ENCODE results near the gene MAPK4. TPM values are rescaled to one million over a fixed set of nuclear protein-coding genes. Genes with fewer than 3 reads are reported as not detected.

Gene MAPK4
- total and polyA plus RNA-seq, 2 of the 4 experiments (the other 2 are of a cell fraction): not detected

DNA sequence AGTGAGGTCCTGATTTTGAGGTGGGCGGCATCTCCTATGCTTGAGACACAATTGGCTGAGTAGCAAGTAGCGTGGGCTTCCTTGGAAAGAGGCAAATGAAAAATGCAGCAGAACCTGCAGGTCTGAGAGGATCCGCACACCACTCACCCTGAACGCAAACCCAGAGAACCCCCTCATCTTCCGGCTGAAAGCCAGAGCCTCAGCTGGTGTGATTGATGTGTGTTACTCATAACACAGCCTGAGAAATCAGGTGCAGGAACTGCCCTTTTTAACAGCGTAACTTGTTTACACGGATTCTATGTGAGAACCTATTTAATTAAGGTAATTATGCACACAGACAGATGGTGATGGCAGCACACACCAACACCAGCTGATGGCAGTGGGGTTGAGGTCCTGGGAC is 136.5 kb downstream of the MAPK4 start:
- no peak for TF ChIP-seq ELK1 (IDR thresholded peaks at IDR 0.05; ENCODE audit: borderline replicate concordance, low read depth, low read length)
- TF ChIP-seq CHD1 (IDR thresholded peaks at IDR 0.05; ENCODE audit: low read depth, low read length): no peak
- no peak for TF ChIP-seq MAFK (IDR thresholded peaks at IDR 0.05; ENCODE audit: low read depth, low read length)
- no peak for TF ChIP-seq SMC3 (IDR thresholded peaks at IDR 0.05; ENCODE audit: low read depth, low read length)
- TF ChIP-seq CEBPB (IDR thresholded peaks at IDR 0.05; ENCODE audit: low read depth, low read length): no peak
- TF ChIP-seq MAZ (IDR thresholded peaks at IDR 0.05; ENCODE audit: borderline replicate concordance, low read depth, low read length): no peak
- TF ChIP-seq RFX5 (IDR thresholded peaks at IDR 0.05; ENCODE audit: low read depth, low read length): no peak
- TF ChIP-seq CTCF (conservative IDR thresholded peaks at IDR 0.05; ENCODE audit: low read depth, low read length): no peak
- no peak for TF ChIP-seq POLR2A (IDR thresholded peaks at IDR 0.05; ENCODE audit: low read depth, low read length)
- no peak for TF ChIP-seq BHLHE40 (IDR thresholded peaks at IDR 0.05; ENCODE audit: low read depth, low read length)
- no peak for TF ChIP-seq FOS (IDR thresholded peaks at IDR 0.05; ENCODE audit: low read depth, low read length)
- no peak for TF ChIP-seq USF2 (IDR thresholded peaks at IDR 0.05; ENCODE audit: low read depth, low read length)
- dilution Hi-C loops (cut with HindIII; ENCODE audit: low sequenced_read_pairs, unreplicated experiment): no loop called here
- intact Hi-C loops (cut with micrococcal nuclease): no loop called here
- Histone ChIP-seq H3K79me1 (ENCODE audit: low read depth in 1 of 2, low read length in 2 of 2) (no peaks in the 10 kb centered on the region), H3K4me3 (ENCODE audit: insufficient read depth, low read depth, low read length) (no peak overlapping the region), H3K4ac (ENCODE audit: low read depth, low read length) (no peak overlapping the region), H3K27ac (ENCODE audit: insufficient read depth, low read length) (no peak overlapping the region), H3K9me3 (ENCODE audit: control insufficient read depth, insufficient read depth, low read length) (no peaks in the 10 kb centered on the region), H2BK15ac (ENCODE audit: low read depth, low read length) (no peak overlapping the region), H2AFZ (replicated peaks; ENCODE audit: low read length, poor library complexity) (no peak overlapping the region), H2AK9ac (replicated peaks; ENCODE audit: low read depth, low read length, poor library complexity) (no peak overlapping the region), H3K4me2 (ENCODE audit: low read depth, low read length) (no peak overlapping the region), H3K9me1 (ENCODE audit: insufficient read depth, low read length) (no peaks in the 10 kb centered on the region), H3K27me3 (ENCODE audit: control insufficient read depth, insufficient read depth, low read length) (no peaks in the 10 kb centered on the region), H3K56ac (ENCODE audit: extremely low read depth, insufficient read depth, low read length) (no peak overlapping the region), H4K5ac (ENCODE audit: low read depth, low read length) (no peak overlapping the region), H3K4me1 (ENCODE audit: control insufficient read depth, insufficient read depth, low read length) (no peaks in the 10 kb centered on the region), H3K14ac (replicated peaks; ENCODE audit: low read depth, low read length) (no peak overlapping the region), H4K20me1 (ENCODE audit: insufficient read depth, low read length) (no peaks in the 10 kb centered on the region), H3K36me3 (ENCODE audit: control insufficient read depth, insufficient read depth, low read length) (no peaks in the 10 kb centered on the region), H2BK120ac (ENCODE audit: low read depth, low read length) (no peak overlapping the region), H3K23ac (ENCODE audit: low read depth, low read length) (no peak overlapping the region), H3K9ac (ENCODE audit: low read depth, low read length) (no peak overlapping the region), H2AK5ac (ENCODE audit: low read depth, low read length) (no peak overlapping the region), H2BK5ac (ENCODE audit: low read depth, low read length, poor library complexity, severe bottlenecking) (no peak overlapping the region), H4K91ac (ENCODE audit: insufficient read depth, low read depth, low read length) (no peak overlapping the region), H3K18ac (ENCODE audit: low read depth, low read length) (no peak overlapping the region), H4K8ac (ENCODE audit: low read depth in 2 of 2, low read length in 2 of 2) (no peak overlapping the region), H2BK20ac (ENCODE audit: low read depth, low read length) (no peak overlapping the region)
- BruUV-seq (replicated peaks): no TSS peak
- ATAC-seq (ENCODE audit: low read depth) (no peak), DNase-seq (no peak)
- POLR2A ChIA-PET (ENCODE audit: unreplicated experiment): no interaction called here
- CTCF ChIA-PET: interaction anchor here (0.6 kb wide), 1 partner anchor 10 kb away, joined by 6 read pairs; no protein-coding TSS in a partner anchor
- in situ Hi-C loops (cut with MboI; ENCODE audit: low sequenced_read_pairs): no loop called here
- no CpG with 5 or more reads among the region's 7 CpGs for WGBS, 2 experiments (ENCODE audit: extremely low coverage in 2 of 2, insufficient read length in 1 of 2)
